Loucy (cell line): Measurements from ENCODE around the gene LTBP4.
"Not testable (repeated sequence)": the region's sequence is repeated elsewhere in the genome, so short reads cannot be mapped to it uniquely, and the experiment has no call there.

ENCODE experiments used
- H2AFZ ChIP-seq: fragments of 200-600 bp; sonication (generic); 2 replicates; pipeline ENCODE4 v1.6.0; 2016; ENCODE audit warnings: antibody characterized with exemption, mild to moderate bottlenecking, low read length, moderate library complexity
- H3F3A ChIP-seq: fragments of 200-600 bp; 2 replicates; pipeline ENCODE4 v1.6.0; 2016; ENCODE audit warnings: antibody characterized with exemption, low read depth, mild to moderate bottlenecking
- H3K27me3 ChIP-seq: fragments of 200-600 bp; sonication (generic); 2 replicates; pipeline ENCODE4 v1.6.1; 2014; ENCODE audit warnings: low read length, mild to moderate bottlenecking; ENCODE audit not compliant: insufficient read depth, poor library complexity, severe bottlenecking
- H3K36me3 ChIP-seq: fragments of 200-600 bp; sonication (generic); 2 replicates; pipeline ENCODE4 v1.6.1; 2016; ENCODE audit warnings: low read length; ENCODE audit not compliant: insufficient read depth
- H3K4me1 ChIP-seq: fragments of 200-600 bp; sonication (generic); 2 replicates; pipeline ENCODE4 v1.5.1; 2014; ENCODE audit warnings: low read length, mild to moderate bottlenecking; ENCODE audit not compliant: insufficient read depth, poor library complexity, severe bottlenecking
- H3K4me2 ChIP-seq: fragments of 200-600 bp; sonication (generic); 2 replicates; pipeline ENCODE4 v1.6.0; 2014; ENCODE audit warnings: antibody characterized with exemption, low read length, low read depth, mild to moderate bottlenecking; ENCODE audit not compliant: poor library complexity, severe bottlenecking
- H3K4me3 ChIP-seq: fragments of 200-600 bp; sonication (generic); 2 replicates; pipeline ENCODE4 v1.5.1; 2014; ENCODE audit warnings: low read length, mild to moderate bottlenecking, mixed read lengths; ENCODE audit not compliant: poor library complexity, severe bottlenecking
- H3K79me2 ChIP-seq: fragments of 200-600 bp; sonication (generic); 2 replicates; pipeline ENCODE4 v1.6.1; 2014; ENCODE audit warnings: low read length; ENCODE audit not compliant: insufficient read depth
- H3K9ac ChIP-seq: fragments of 200-600 bp; sonication (generic); 2 replicates; pipeline ENCODE4 v1.6.0; 2014; ENCODE audit warnings: mild to moderate bottlenecking, low read depth, low read length, moderate library complexity; ENCODE audit not compliant: poor library complexity, severe bottlenecking
- H3K9me2 ChIP-seq: fragments of 200-600 bp; sonication (generic); replicated peaks from 2 replicates; pipeline ENCODE4 v1.6.1; 2016; ENCODE audit warnings: low read depth, low read length, mixed read lengths
- H3K9me3 ChIP-seq: fragments of 200-600 bp; sonication (generic); 2 replicates; pipeline ENCODE4 v1.6.1; 2014; ENCODE audit warnings: mild to moderate bottlenecking, antibody characterized with exemption, low read length, low read depth; ENCODE audit not compliant: insufficient read depth
- H4K20me1 ChIP-seq: fragments of 200-600 bp; sonication (generic); 2 replicates; pipeline ENCODE4 v1.6.0; 2014; ENCODE audit warnings: antibody characterized with exemption, low read length, mild to moderate bottlenecking; ENCODE audit not compliant: insufficient read depth, poor library complexity, severe bottlenecking
- CTCF ChIP-seq: fragments of 200-600 bp; sonication (generic); conservative IDR thresholded peaks from 2 replicates; pipeline ENCODE4 v1.5.1; 2014; ENCODE audit warnings: mild to moderate bottlenecking, antibody characterized with exemption, low read length
- EZH2phosphoT487 ChIP-seq: fragments of 200-600 bp; IDR thresholded peaks from 2 replicates; pipeline ENCODE4 v1.6.1; 2018; ENCODE audit warnings: antibody characterized with exemption, mild to moderate bottlenecking, moderate library complexity, borderline replicate concordance

Gene LTBP4

GRCh38 chr19:40646743-40647254 lies 45.6 kb downstream of the LTBP4 start:
- H3K4me3 ChIP-seq: no peak overlapping the region
- TF ChIP-seq EZH2phosphoT487 (no peak), CTCF (no peak)
- no peaks in the 10 kb centered on the region for H4K20me1 ChIP-seq
- no peaks in the 10 kb centered on the region for H3K36me3 ChIP-seq
- H3K9me2 ChIP-seq: no peaks in the 10 kb centered on the region
- no peaks in the 10 kb centered on the region for H3F3A ChIP-seq
- H3K9me3 ChIP-seq: no peaks in the 10 kb centered on the region
- H3K4me2 ChIP-seq: no peak overlapping the region
- no peak overlapping the region for H2AFZ ChIP-seq
- H3K79me2 ChIP-seq: no peaks in the 10 kb centered on the region
- no peaks in the 10 kb centered on the region for H3K27me3 ChIP-seq
- H3K9ac ChIP-seq: no peak overlapping the region
- H3K4me1 ChIP-seq: no peaks in the 10 kb centered on the region

DNA sequence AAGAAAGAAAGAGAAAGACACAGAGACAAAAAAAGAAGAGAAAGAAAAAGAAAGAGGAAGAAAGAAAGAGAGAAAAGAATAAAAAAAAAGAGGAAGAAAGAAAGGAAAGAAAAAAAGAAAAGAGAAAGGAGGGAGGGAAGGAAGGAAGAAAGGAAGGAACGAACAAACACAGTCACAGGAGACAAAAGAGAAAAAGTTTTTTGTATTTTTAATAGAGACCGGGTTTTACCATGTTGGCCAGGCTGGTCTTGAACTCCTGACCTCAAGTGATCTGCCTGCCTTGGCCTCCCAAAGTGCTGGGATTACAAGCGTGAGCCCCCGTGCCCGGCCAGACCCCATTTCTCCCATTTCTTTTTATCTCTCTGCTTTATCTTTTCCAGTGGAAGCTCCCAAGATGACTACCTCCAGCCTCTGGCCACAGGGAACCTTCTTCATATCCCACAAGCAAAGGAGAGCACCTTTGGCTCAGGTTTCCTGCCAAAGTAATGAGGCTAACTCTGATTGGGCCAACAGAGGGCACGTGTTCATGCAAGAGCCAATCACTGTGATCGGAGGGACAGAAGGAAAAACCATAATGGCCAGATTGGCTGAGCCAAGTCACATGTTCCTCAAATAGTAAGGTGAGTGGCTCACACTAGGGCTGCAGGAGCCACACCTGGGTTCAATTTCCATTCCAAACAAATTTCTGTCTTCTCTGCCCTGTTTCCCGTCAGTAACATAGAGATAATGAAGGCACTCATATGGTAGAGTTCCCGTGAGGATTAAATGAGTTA lies 48.9 kb downstream of the LTBP4 start:
- H3K4me1 ChIP-seq, H3K9me3 ChIP-seq, H3K36me3 ChIP-seq, H3K79me2 ChIP-seq, H3F3A ChIP-seq, H4K20me1 ChIP-seq, H3K4me3 ChIP-seq, H3K9me2 ChIP-seq, H3K27me3 ChIP-seq, H3K4me2 ChIP-seq, H3K9ac ChIP-seq, H2AFZ ChIP-seq: not testable (repeated sequence)

- Histone ChIP-seq H3K36me3 (no peaks in the 10 kb centered on the region), H3K27me3 (no peaks in the 10 kb centered on the region), H3K4me2 (no peak overlapping the region), H3K9ac (no peak overlapping the region), H3K79me2 (no peaks in the 10 kb centered on the region), H3F3A (no peaks in the 10 kb centered on the region), H3K9me2 (no peaks in the 10 kb centered on the region), H4K20me1 (no peaks in the 10 kb centered on the region), H2AFZ (no peak overlapping the region), H3K4me1 (no peaks in the 10 kb centered on the region), H3K9me3 (no peaks in the 10 kb centered on the region), H3K4me3 (no peak overlapping the region)
- TF ChIP-seq CTCF (no peak), EZH2phosphoT487 (no peak)
These were observed 49.7 kb downstream of the LTBP4 start for GRCh38 chr19:40650749-40651305.

GRCh38 chr19:40652303-40652702 lies 51.1 kb downstream of the LTBP4 start:
- H3K9me3 ChIP-seq, H4K20me1 ChIP-seq, H3K27me3 ChIP-seq, H3K79me2 ChIP-seq, H3K4me1 ChIP-seq, H3K9me2 ChIP-seq, H3K4me3 ChIP-seq, H3K36me3 ChIP-seq, H2AFZ ChIP-seq, H3F3A ChIP-seq, H3K4me2 ChIP-seq, H3K9ac ChIP-seq: not testable (repeated sequence)

DNA sequence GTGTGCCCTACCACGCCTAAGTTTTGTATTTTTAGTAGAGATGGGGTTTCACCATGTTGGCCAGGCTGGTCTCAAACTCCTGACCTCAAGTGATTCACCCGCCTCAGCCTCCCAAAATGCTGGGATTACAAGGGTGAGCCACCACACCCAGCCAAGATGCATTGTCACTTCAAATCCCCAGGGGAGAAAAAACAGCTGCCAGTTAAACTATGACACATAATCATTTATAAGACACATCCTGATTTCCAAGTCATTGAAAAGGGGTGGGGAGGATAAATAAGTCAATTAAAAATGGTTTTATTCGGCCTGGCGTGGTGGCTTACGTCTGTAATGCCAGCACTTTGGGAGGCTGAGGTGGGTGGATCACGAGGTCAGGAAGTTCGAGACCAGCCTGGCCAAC lies 54.5 kb downstream of the LTBP4 start:
- H2AFZ ChIP-seq, H3K36me3 ChIP-seq, H3K9me3 ChIP-seq, H3F3A ChIP-seq, H3K79me2 ChIP-seq, H3K9me2 ChIP-seq, H3K27me3 ChIP-seq, H4K20me1 ChIP-seq, H3K4me2 ChIP-seq, H3K4me3 ChIP-seq, H3K9ac ChIP-seq, H3K4me1 ChIP-seq: not testable (repeated sequence)
